Loucy (cell line): ENCODE results near the gene UNC5C.

Experiments
- EZH2phosphoT487 ChIP-seq: fragments of 200-600 bp; IDR thresholded peaks from 2 replicates; pipeline ENCODE4 v1.6.1; 2018; ENCODE audit warnings: antibody characterized with exemption, mild to moderate bottlenecking, moderate library complexity, borderline replicate concordance
- TF ChIP-seq, protein P1 (sequence below): fragments of 200-600 bp; sonication (generic); conservative IDR thresholded peaks from 2 replicates; pipeline ENCODE4 v1.5.1; 2014; ENCODE audit warnings: mild to moderate bottlenecking, antibody characterized with exemption, low read length

GRCh38 chr4:95465010-95465409 lies 83.8 kb downstream of the UNC5C start:
- TF ChIP-seq, protein P1, sequence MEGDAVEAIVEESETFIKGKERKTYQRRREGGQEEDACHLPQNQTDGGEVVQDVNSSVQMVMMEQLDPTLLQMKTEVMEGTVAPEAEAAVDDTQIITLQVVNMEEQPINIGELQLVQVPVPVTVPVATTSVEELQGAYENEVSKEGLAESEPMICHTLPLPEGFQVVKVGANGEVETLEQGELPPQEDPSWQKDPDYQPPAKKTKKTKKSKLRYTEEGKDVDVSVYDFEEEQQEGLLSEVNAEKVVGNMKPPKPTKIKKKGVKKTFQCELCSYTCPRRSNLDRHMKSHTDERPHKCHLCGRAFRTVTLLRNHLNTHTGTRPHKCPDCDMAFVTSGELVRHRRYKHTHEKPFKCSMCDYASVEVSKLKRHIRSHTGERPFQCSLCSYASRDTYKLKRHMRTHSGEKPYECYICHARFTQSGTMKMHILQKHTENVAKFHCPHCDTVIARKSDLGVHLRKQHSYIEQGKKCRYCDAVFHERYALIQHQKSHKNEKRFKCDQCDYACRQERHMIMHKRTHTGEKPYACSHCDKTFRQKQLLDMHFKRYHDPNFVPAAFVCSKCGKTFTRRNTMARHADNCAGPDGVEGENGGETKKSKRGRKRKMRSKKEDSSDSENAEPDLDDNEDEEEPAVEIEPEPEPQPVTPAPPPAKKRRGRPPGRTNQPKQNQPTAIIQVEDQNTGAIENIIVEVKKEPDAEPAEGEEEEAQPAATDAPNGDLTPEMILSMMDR: no peak
- no peak for TF ChIP-seq EZH2phosphoT487
